CD14-positive monocyte (primary cell): ENCODE results near the gene CPN2. TPM values are rescaled to one million over a fixed set of nuclear protein-coding genes. Genes with fewer than 3 reads are reported as not detected.

Source experiments
- DNase-seq, 3 donors: peaks; one replicate each; pipeline ENCODE4 v3.0.0-alpha.2; 2011 to 2022
- H2AFZ ChIP-seq: 2 replicates; pipeline ENCODE4 v1.6.0; 2012; ENCODE audit warnings: mild to moderate bottlenecking, low read depth, low read length, inconsistent platforms; ENCODE audit not compliant: insufficient read depth, poor library complexity, severe bottlenecking
- H3K27ac ChIP-seq, 2 donors: 1 replicate in 1 of 2; 2 replicates in 1 of 2; pipeline ENCODE4 v1.5.1; 2012 to 2013; ENCODE audit warnings: low read length in 2 of 2, control low read depth in 1 of 2, inconsistent platforms in 1 of 2, low read depth in 1 of 2, mild to moderate bottlenecking in 1 of 2
- H3K27me3 ChIP-seq, 2 donors: one replicate each; pipeline versions ENCODE4 v1.6.0 to v1.6.1; 2011 to 2013; ENCODE audit warnings: low read length in 2 of 2; ENCODE audit not compliant: control insufficient read depth in 2 of 2, insufficient read depth in 2 of 2
- H3K36me3 ChIP-seq, 2 donors: replicated peaks in 1 of 2; 1 replicate in 1 of 2; 2 replicates in 1 of 2; pipeline versions ENCODE4 v1.5.1 to v1.6.1; 2012 to 2013; ENCODE audit warnings: low read length in 2 of 2, control low read depth in 1 of 2, inconsistent platforms in 1 of 2, mild to moderate bottlenecking in 1 of 2; ENCODE audit not compliant: insufficient read depth in 2 of 2, control insufficient read depth in 1 of 2
- H3K4me1 ChIP-seq, 2 donors: 1 replicate in 1 of 2; 2 replicates in 1 of 2; pipeline versions ENCODE4 v1.5.1 to v1.6.1; 2012 to 2013; ENCODE audit warnings: low read length in 2 of 2, control low read depth in 1 of 2, inconsistent platforms in 1 of 2, mild to moderate bottlenecking in 1 of 2, moderate library complexity in 1 of 2; ENCODE audit not compliant: insufficient read depth in 2 of 2, control insufficient read depth in 1 of 2
- H3K4me2 ChIP-seq: replicated peaks from 2 replicates; pipeline ENCODE3; 2012; ENCODE audit warnings: low read length, moderate library complexity, mild to moderate bottlenecking; ENCODE audit not compliant: poor library complexity, severe bottlenecking; ENCODE audit errors: extremely low read depth
- H3K4me3 ChIP-seq, 3 experiments: fragments of 200-600 bp in 1 of 3; sonication (generic) in 1 of 3; replicated peaks in 1 of 3; 1 replicate in 2 of 3; 2 replicates in 1 of 3; pipeline ENCODE4 v1.5.1; 2011 to 2013; ENCODE audit warnings: low read length in 3 of 3, mild to moderate bottlenecking in 3 of 3, control low read depth in 2 of 3, low read depth in 2 of 3, inconsistent platforms in 1 of 3, moderate library complexity in 1 of 3
- H3K79me2 ChIP-seq: 2 replicates; pipeline ENCODE4 v1.6.0; 2012; ENCODE audit warnings: mild to moderate bottlenecking, control low read depth, inconsistent platforms, low read length, moderate library complexity; ENCODE audit not compliant: insufficient read depth
- H3K9ac ChIP-seq: 2 replicates; pipeline ENCODE4 v1.6.0; 2017; ENCODE audit warnings: low read length, mild to moderate bottlenecking; ENCODE audit not compliant: insufficient read depth, poor library complexity, severe bottlenecking
- H3K9me3 ChIP-seq, 2 donors: replicated peaks in 1 of 2; 1 replicate in 1 of 2; 2 replicates in 1 of 2; pipeline versions ENCODE4 v1.5.1 to v1.6.1; 2012 to 2013; ENCODE audit warnings: low read length in 2 of 2, control low read depth in 1 of 2; ENCODE audit not compliant: control insufficient read depth in 1 of 2, insufficient read depth in 1 of 2
- H4K20me1 ChIP-seq: 2 replicates; pipeline ENCODE4 v1.6.0; 2012; ENCODE audit warnings: mild to moderate bottlenecking, low read length, control low read depth, moderate library complexity; ENCODE audit not compliant: insufficient read depth
- H3K27ac Mint-ChIP-seq, 7 donors: one replicate each; pipeline ENCODE4 v1.8.0; 2020; ENCODE audit warnings: mild to moderate bottlenecking in 7 of 7, mixed read lengths in 7 of 7, moderate library complexity in 6 of 7, inconsistent platforms in 2 of 7
- H3K27me3 Mint-ChIP-seq, 3 donors: one replicate each; pipeline ENCODE4 v1.8.0; 2021 to 2022; ENCODE audit warnings: low read depth in 3 of 3, mild to moderate bottlenecking in 3 of 3, mixed read lengths in 3 of 3, moderate library complexity in 3 of 3, inconsistent platforms in 1 of 3
- H3K36me3 Mint-ChIP-seq, 2 donors: one replicate each; pipeline ENCODE4 v1.8.0; 2020; ENCODE audit warnings: mixed read lengths in 2 of 2, inconsistent platforms in 1 of 2, mild to moderate bottlenecking in 1 of 2
- H3K4me1 Mint-ChIP-seq: one replicate; pipeline ENCODE4 v1.8.0; 2020; ENCODE audit warnings: mild to moderate bottlenecking, mixed read lengths
- H3K4me3 Mint-ChIP-seq, 2 donors: one replicate each; pipeline ENCODE4 v1.8.0; 2020; ENCODE audit warnings: mild to moderate bottlenecking in 2 of 2, mixed read lengths in 2 of 2, moderate library complexity in 1 of 2
- H3K9me3 Mint-ChIP-seq, 7 donors: one replicate each; pipeline ENCODE4 v1.8.0; 2020 to 2022; ENCODE audit warnings: mixed read lengths in 7 of 7, mild to moderate bottlenecking in 6 of 7, moderate library complexity in 6 of 7, inconsistent platforms in 2 of 7
- WGBS: methylation state at CpG from one replicate; pipeline ENCODE4 v1.1.5; 2013; ENCODE audit warnings: missing lambda C conversion rate; ENCODE audit not compliant: insufficient coverage; 5-methylcytosine and 5-hydroxymethylcytosine counted together
- intact Hi-C, 2 donors: fragments of 100-400 bp; cut with micrococcal nuclease; formaldehyde crosslinking; loops; one replicate each; pipeline versions ENCODE4 v1.15.0 to v1.15.1; 2023
- polyA plus RNA-seq, 3 donors: library from polyadenylated mRNA; depleted of rRNA in 1 of 3; unstranded in 2 of 3; stranded (reverse) in 1 of 3; fragments of 300-500 nt in 2 of 3; fragments of >200 nt in 1 of 3; fragmentation: Illumina TruSeq in 2 of 3; gene quantifications; 1 replicate in 2 of 3; 2 replicates in 1 of 3; pipeline ENCODE4 v1.2.3, GENCODE V29; 2012 to 2021
- TF ChIP-seq, protein P1 (sequence below): fragments of 200-600 bp; IDR thresholded peaks from one replicate; pipeline ENCODE4 v1.8.0; 2022; ENCODE audit warnings: antibody characterized with exemption, mild to moderate bottlenecking

Gene CPN2
- polyA plus RNA-seq, 3 donors = not detected

DNA sequence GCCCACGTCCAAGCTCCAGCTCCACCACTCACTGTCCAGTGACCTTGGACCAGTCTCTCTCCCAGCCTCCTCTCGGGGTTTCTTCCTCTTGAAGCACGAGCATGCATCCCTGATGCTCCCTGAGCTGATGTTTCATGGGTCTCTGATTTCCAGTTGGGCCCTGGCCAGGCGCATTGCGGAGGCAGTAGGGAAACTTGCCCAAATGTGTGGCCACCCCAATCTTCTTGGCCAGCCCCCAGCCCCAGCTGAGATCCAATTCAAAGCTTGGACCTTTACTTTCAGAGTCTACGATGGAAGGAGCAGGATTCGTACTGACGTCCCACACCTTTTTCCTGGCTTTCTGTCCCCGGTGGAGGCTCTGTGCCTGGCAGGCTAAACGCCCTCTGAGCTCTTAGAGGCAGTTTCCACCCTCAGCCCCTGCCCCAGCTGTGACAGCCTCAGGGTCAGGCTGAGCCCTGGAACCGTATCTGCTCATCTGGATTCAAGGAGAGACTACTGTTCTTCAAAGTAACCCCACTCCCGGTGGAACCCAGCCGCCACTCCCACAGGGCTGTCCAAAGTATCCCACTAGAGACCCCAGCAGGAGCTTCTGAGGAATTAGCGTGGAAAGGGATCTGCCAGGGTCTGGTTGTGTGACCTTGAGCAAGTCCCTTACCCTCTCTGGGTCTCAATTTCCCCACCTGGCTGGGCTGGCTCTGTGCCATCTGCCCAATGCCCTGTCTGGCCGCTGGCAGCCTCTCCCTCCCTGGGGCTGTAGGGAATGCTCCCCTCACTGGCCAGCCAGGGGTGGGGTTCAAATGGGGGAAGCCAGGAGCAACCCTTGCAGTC lies 37.4 kb downstream of the CPN2 start:
- H3K9me3 Mint-ChIP-seq = peaks cover 2 to 11% (median 5%) of the 10 kb centered on the region in 7 donors
- TF ChIP-seq, protein P1, sequence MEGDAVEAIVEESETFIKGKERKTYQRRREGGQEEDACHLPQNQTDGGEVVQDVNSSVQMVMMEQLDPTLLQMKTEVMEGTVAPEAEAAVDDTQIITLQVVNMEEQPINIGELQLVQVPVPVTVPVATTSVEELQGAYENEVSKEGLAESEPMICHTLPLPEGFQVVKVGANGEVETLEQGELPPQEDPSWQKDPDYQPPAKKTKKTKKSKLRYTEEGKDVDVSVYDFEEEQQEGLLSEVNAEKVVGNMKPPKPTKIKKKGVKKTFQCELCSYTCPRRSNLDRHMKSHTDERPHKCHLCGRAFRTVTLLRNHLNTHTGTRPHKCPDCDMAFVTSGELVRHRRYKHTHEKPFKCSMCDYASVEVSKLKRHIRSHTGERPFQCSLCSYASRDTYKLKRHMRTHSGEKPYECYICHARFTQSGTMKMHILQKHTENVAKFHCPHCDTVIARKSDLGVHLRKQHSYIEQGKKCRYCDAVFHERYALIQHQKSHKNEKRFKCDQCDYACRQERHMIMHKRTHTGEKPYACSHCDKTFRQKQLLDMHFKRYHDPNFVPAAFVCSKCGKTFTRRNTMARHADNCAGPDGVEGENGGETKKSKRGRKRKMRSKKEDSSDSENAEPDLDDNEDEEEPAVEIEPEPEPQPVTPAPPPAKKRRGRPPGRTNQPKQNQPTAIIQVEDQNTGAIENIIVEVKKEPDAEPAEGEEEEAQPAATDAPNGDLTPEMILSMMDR = no peak
- no peaks in the 10 kb centered on the region for H3K36me3 Mint-ChIP-seq
- Histone ChIP-seq H3K9me3 (peaks cover 6 to 7% of the 10 kb centered on the region in 2 donors), H3K27me3 (peaks cover 30 to 58% of the 10 kb centered on the region in 2 donors), H2AFZ (no peak overlapping the region), H3K27ac (no peak overlapping the region), H3K4me3 (no peak overlapping the region), H3K79me2 (no peaks in the 10 kb centered on the region), H3K9ac (no peak overlapping the region), H4K20me1 (no peaks in the 10 kb centered on the region), H3K36me3 (no peaks in the 10 kb centered on the region), H3K4me2 (no peak overlapping the region), H3K4me1 (peaks cover 6 to 14% of the 10 kb centered on the region in 2 donors)
- peaks cover 53 to 73% (median 54%) of the 10 kb centered on the region in 3 donors for H3K27me3 Mint-ChIP-seq
- intact Hi-C loops = loop anchor here (2.0 to 10.0 kb wide), 3 partner anchors 533 to 649 kb away; no protein-coding TSS in a partner anchor
- no peak for DNase-seq
- peak overlapping the region in 1 of 2 donors; percentile 61 for H3K4me3 Mint-ChIP-seq
- H3K27ac Mint-ChIP-seq = no peak overlapping the region
- WGBS = 85% methylated on average over 11 of the region's 15 CpGs
- H3K4me1 Mint-ChIP-seq = peaks cover 8% of the 10 kb centered on the region

DNA sequence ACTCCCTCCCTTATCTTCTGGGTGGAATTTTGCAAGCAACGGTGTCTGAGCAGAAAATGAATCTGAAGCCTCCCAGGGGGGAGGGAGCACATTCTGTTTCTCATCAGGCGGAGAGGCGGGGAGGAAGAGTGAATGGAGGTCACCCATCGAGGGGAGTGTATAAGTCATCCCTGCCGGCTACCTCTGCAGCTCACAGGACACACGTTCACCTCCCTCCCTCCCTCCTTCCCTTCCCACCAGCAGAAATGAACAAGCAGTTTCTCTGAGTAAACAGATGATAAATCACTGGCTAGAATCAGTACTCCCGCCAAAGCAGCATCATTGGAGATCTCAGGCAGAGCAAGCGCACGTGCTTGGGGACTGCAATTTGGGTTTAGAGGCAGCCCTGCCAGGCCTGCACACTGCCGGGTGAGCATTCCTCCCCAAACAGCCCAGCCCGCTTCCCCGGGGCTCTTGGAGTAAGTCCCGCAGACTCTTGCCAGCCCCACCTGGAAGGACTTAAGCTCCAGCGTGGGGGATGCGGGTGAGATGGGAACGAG lies 38.3 kb downstream of the CPN2 start:
- Histone ChIP-seq H3K4me2 (no peak overlapping the region), H3K79me2 (no peaks in the 10 kb centered on the region), H3K4me3 (no peak overlapping the region), H3K27ac (no peak overlapping the region), H3K9me3 (no peaks in the 10 kb centered on the region), H3K4me1 (peaks cover 6 to 14% of the 10 kb centered on the region in 2 donors), H4K20me1 (no peaks in the 10 kb centered on the region), H2AFZ (no peak overlapping the region), H3K9ac (no peak overlapping the region), H3K36me3 (no peaks in the 10 kb centered on the region), H3K27me3 (peaks cover 31 to 53% of the 10 kb centered on the region in 2 donors)
- Mint-ChIP-seq H3K36me3 (no peaks in the 10 kb centered on the region), H3K4me3 (peak overlapping the region in 1 of 2 donors; percentile 66), H3K4me1 (peaks cover 8% of the 10 kb centered on the region), H3K27ac (no peak overlapping the region), H3K27me3 (peaks cover 53 to 66% (median 55%) of the 10 kb centered on the region in 3 donors), H3K9me3 (peaks cover 0 to 5% (median 0%) of the 10 kb centered on the region in 7 donors)
- DNase-seq = no peak
- whole genome bisulfite sequencing = 4% methylated on average over 6 of the region's 16 CpGs
- intact Hi-C loops = loop anchor here (2.0 to 10.0 kb wide), 2 partner anchors 648 kb away; no protein-coding TSS in a partner anchor
- TF ChIP-seq, protein P1 = no peak
